Renal pelvis (tissue), 12 donors: ENCODE data around the gene IFNA1. TPM values are rescaled to one million over a fixed set of nuclear protein-coding genes. Genes with fewer than 3 reads are reported as not detected.
"Not testable (repeated sequence)": the region's sequence is repeated elsewhere in the genome, so short reads cannot be mapped to it uniquely, and the experiment has no call there.

Source experiments
- DNase-seq: peaks from one replicate; pipeline ENCODE4 v3.0.0-alpha.2; 2013
- long read RNA-seq, 16 experiments: transcript quantifications; one replicate each; lab custom pipeline, GENCODE V29; 2026
- polyA plus RNA-seq, 3 donors: library from polyadenylated mRNA; unstranded; fragments of 120-200 nt; gene quantifications; one replicate each; pipeline ENCODE4 v1.2.1, GENCODE V29; 2013; ENCODE audit not compliant: insufficient read length in 3 of 3

IFNA1 gene
- not detected for polyA plus RNA-seq
- long read RNA-seq, donor 1, result 0 reads
- long read RNA-seq, donor 2, result 0 reads
- long read RNA-seq, donor 3, partial matches to known transcripts, result 0 of 1 reads
- long read RNA-seq, donor 3, other reads (novel, unspliced or antisense), result 0 of 1 reads
- long read RNA-seq, donor 4, result 0 reads
- long read RNA-seq, donor 5, result 0 reads
- long read RNA-seq, donor 6, result 0 reads
- long read RNA-seq, donor 7, result 0 reads
- long read RNA-seq, donor 8, partial matches to known transcripts, result 0 of 1 reads
- long read RNA-seq, donor 8, other reads (novel, unspliced or antisense), result 0 of 1 reads
- long read RNA-seq, donor 9, result 0 reads
- long read RNA-seq, donor 10, result 0 reads
- long read RNA-seq, donor 11, result 0 reads
- long read RNA-seq, donor 12, result 0 reads
- long read RNA-seq, donor 13, result 0 reads
- long read RNA-seq, donor 14, result 0 reads
- long read RNA-seq, donor 15, result 0 reads
- long read RNA-seq, donor 16, result 0 reads

- DNase-seq, result no peak
Measured at GRCh38 chr9:21440139-21440538, at the start of gene IFNA1. TSS of gene IFNA1 (plus strand) at chr9:21440439. CDS start at chr9:21440508, 69 bp downstream.

- DNase-seq, result no peak
Measured at GRCh38 chr9:21392270-21392669, 48.0 kb upstream of the IFNA1 start.

DNA sequence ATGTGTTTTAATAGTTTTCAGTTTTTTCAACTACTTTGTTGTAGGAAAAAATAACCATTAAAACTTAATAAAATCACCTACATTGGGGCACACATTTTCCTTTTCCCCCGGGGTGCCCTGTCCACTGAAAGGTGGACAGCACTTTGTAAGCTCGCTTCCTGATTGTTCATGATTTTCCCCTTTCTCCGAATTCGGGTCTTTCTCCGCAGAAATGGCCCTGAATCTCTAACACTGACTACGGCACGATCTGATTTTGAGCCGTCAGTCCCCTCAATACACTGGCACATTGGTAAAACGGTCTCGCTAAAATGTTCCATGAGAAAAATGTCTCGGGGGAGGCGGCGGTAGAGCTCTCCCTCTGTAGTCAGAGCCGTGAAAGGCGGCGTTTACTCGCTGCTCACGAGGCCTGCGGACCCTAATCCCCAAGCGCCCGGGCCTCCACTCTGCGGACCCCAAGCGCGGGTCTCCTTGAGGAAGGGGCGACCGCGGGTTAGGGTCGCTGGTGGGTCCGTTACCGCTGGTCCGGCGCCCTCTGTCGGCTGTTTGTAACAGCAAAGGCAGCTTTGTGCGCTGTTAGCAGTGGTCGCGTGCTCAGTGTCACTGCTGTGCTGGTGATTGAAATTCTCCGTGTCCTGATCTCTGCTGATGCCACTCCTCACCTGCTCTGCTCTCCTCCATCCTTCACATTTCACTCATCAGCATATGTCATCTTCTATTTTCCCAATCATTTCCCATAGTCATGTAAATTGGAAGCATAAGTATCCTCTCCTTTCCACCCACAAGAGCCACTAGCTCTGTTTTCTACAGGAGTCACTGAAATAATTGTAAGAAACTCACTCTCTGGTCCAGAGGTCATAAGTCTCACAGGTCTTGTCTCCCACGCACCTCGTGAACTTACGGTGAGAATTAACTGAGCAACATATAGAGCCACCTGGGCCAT is 44.2 kb upstream of the IFNA1 start:
- DNase-seq, result peak; percentile 45

DNA sequence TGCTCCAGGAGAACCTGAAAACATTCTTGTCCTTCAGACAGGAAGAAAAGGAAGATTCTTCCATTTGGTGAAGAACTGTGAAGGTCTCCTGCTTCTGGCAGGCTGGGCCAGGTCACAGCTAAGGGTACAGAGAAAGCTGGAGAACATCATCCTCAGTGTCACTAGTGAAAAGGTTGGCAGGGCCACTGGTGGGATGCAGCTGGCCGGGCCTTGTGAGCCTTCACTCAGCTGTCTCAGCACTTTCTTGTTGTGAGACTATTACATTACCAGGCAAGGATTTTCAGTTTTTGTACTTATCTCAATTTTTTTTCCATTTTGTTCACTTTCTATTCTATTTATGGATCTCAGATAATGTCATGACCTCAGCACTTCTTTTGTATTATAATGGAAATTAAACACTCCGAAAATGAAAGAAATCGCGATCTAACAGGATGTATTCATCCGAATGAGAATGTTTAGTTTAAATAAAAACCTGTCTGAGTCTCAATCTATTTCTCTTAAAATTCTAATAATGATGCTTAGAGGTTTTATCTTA is 41.2 kb upstream of the IFNA1 start:
- DNase-seq, result no peak

GRCh38 chr9:21399956-21400355 is 40.3 kb upstream of the IFNA1 start:
- no peak for DNase-seq

GRCh38 chr9:21402386-21403251 is 37.6 kb upstream of the IFNA1 start:
- DNase-seq, result no peak

DNA sequence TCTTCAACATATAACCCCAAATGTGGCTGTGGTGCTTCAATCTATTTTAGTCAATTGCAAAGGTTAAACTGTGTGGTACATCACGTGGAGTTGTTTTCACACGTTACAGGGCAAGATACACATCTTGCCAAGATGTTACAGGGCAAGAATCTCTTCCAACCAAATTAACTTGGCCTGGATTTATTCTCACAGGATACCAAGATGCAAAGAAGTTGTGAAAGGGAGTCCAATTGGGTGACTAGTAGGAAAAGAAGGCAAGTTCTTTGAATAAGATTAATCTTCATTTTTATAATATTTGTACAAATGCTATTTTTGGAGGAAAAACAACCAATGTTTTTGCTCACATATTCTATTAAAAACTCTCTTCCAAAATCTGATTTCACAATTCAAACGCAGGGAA is 36.1 kb upstream of the IFNA1 start:
- no peak for DNase-seq

DNA sequence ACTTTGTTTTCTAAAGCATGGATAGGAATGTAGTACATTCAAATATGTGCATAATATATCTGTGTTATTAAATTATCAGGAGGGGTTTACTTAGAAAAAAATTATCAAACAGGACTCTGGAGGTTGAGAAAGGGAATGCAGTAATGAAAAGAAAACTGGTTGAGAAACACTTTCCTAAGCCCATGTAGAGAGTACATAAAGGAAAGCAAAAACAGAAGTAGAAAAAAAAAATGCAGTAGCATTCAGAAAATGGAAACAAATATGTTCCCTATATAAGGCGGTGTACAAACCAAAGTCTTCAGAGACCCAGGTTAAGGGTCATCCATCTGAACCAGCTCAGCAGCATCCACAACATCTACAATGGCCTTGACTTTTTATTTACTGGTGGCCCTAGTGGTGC is 31.4 kb upstream of the IFNA1 start, which contains the start of gene IFNA8:
Gene IFNA8, plus strand, starts transcription at position 301 of the 400 bp plus-strand sequence. Its CDS starts 60 bp downstream, at position 361.
- no peak for DNase-seq

GRCh38 chr9:21412107-21412506 is 28.1 kb upstream of the IFNA1 start:
- no peak for DNase-seq

DNA sequence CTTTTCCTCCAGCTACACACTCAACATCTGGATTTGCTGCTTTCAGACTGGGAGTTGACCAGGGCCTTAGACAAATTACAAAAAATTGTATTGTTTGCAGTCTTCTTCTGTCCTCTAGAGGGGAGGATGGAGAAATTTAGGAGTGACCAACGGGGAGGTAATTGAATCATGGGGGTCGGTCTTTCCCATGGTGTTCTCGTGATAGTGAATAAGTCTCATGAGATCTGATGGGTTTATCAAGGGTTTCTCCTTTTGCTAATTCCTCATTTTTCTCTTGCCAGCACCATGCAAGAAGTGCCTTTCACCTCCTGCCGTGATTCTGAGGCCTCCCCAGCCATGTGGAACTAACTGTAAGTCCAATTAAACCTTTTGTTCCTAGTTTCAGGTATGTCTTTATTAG is 27.1 kb upstream of the IFNA1 start:
- no peak for DNase-seq

DNA sequence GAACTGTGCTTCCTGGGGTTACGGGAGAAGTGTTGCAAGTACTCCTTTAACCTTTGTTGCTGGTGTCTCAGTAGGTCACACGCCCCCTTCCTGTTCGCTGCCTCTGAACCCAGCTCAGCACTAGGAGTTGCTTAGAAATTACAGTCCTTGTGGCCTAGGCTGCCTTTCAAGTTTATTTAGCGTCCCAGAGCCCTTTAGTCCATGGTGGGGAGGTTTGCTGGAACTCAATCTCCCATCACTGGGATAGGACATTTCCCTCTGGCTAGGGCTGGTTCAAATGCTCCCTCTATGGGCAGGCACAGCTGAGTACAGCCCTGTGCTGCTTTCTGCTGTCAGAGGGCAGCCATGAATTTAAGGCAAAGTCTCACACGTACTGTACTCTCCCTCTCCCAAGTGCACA is 26.6 kb upstream of the IFNA1 start:
- DNase-seq, result no peak

DNA sequence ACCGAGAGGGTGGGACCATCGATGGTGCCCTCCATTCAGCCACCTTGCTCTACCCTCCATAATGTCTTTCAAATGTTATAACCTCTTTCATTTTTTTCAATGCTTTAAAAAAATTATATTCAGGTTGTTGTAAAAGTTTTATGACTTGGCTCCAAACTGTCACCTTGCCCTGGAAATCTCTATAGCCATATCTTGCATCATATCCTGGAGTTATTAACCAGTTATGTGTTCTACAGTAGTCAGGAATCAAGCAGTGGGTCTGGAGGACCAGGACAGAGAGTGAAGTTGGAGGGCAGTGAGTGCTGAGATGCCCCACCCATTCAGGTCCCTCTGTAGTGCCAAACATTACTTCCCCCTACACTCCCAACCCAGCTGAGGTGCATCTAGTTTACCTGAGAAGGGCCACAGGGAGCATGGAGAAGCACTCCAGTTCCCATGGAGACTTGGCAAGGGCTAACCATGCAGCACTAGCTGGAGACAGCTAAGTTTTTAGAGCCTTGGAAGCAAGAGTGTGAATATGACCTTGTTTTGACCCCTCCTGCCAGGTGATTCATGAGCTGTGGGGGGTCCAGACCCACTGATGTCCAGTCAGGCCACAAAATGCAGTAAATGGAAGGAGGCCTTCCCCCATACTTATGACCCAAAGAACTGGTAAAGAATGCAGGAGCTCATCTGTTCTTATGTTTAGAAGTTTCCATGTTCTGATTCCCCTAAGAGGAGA is 25.9 kb upstream of the IFNA1 start:
- DNase-seq, result no peak

GRCh38 chr9:21415493-21416267 is 24.6 kb upstream of the IFNA1 start:
- no peak for DNase-seq

- no peak for DNase-seq
Measured at GRCh38 chr9:21428235-21428634, 12.0 kb upstream of the IFNA1 start.

DNA sequence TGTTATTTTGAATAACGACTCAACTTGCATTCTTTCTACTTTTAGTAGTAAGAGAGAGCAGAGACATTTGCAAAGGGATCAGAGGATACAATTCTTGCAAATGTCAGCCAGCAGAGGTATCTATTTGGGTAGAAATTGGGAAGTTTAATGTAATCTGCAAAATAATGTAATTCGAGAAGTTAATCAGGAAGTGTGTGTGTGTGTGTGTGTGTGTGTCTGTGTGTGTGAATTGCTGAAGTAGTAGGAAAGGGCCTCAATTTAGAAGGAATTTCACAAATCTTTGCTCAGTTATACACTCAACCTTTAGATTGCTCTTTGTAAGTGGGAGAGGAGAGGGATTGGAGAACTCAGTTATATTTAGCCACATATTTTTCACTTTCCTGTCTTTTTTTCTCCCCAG is 11.0 kb upstream of the IFNA1 start:
- no peak for DNase-seq

DNA sequence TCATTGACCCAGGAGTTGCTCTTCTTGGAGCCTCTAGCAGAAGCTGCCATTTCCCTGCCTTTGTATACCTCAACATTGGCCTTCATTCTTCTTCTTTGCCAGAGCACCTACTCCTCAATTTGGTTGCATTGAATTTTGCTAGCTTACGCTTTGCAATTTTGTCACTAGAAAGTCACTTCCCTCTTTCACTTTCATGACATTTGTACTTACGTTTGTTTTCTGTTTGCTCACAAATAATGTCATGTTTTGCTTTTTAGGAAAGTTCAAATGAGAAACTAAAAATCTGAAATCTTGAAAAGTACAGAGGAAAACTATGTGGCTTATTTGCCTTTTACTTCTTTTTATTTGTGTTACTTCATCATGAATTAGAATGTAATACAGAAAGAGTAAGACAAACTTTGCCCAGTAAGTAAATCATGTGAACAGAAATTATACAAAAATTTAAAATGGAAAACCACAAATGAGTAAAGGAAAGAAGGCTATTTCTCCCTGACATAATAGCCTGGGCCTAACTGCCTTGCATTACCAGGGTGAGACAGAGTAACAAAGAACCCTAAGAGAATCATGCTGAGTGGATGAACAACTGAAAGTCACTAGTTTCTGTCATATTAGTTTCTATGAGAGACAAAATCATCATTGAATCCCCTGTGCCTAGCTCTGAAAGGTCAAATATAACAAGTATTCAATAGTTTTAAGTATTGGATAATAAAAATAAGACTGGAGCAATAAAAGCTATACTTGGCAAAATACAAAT is 7.4 kb upstream of the IFNA1 start:
- no peak for DNase-seq

GRCh38 chr9:21434202-21435014 is 5.8 kb upstream of the IFNA1 start:
- DNase-seq, result peak; percentile 8

- DNase-seq, result not testable (repeated sequence)
Measured at GRCh38 chr9:21435015-21435383, 5.2 kb upstream of the IFNA1 start.
